Ovary (tissue), 9 donors: ENCODE results near the gene F2RL3. TPM values are rescaled to one million over a fixed set of nuclear protein-coding genes. Genes with fewer than 3 reads are reported as not detected.

Experiments used
- DNase-seq, 5 donors: peaks; one replicate each; pipeline ENCODE4 v3.0.0-alpha.2; 2019 to 2020
- H3K27ac ChIP-seq, 2 donors: fragments of 200-600 bp; one replicate each; pipeline versions ENCODE4 v1.5.1 to v1.8.0; 2019 to 2022
- H3K27me3 ChIP-seq: fragments of 200-600 bp; one replicate; pipeline ENCODE4 v1.8.0; 2022
- H3K36me3 ChIP-seq: fragments of 200-600 bp; sonication (generic); one replicate; pipeline ENCODE4 v1.5.1; 2019
- H3K4me1 ChIP-seq: one replicate; pipeline ENCODE4 v1.8.1; 2013; ENCODE audit warnings: mild to moderate bottlenecking, moderate library complexity; ENCODE audit not compliant: insufficient read depth
- H3K4me3 ChIP-seq: fragments of 200-600 bp; sonication (generic); one replicate; pipeline ENCODE4 v1.5.1; 2017
- H3K9me3 ChIP-seq, 2 donors: fragments of 200-600 bp in 1 of 2; sonication (generic) in 1 of 2; one replicate each; pipeline versions ENCODE4 v1.5.1 to v1.8.1; 2013 to 2019; ENCODE audit warnings: mild to moderate bottlenecking in 1 of 2, moderate library complexity in 1 of 2
- EP300 ChIP-seq: sonication (generic); formaldehyde crosslinking; IDR thresholded peaks from one replicate; pipeline ENCODE4 v1.6.1; 2017; ENCODE audit warnings: antibody characterized with exemption
- POLR2A ChIP-seq: fragments of 450-650 bp; IDR thresholded peaks from one replicate; pipeline ENCODE4 v1.6.1; 2017; ENCODE audit warnings: antibody characterized with exemption, mild to moderate bottlenecking, moderate library complexity
- WGBS, 3 donors: extraction: QIAGEN DNeasy Blood & Tissue Kit in 1 of 3; methylation state at CpG; one replicate each; pipeline versions ENCODE4 v1.1.5 to v1.1.7; 2013 to 2017; 5-methylcytosine and 5-hydroxymethylcytosine counted together
- intact Hi-C, 4 donors: fragments of 100-400 bp; cut with DNase I; formaldehyde crosslinking; loops; one replicate each; pipeline versions ENCODE4 v1.11.0 to v1.15.1; 2022 to 2023
- polyA plus RNA-seq, 2 donors: library from polyadenylated mRNA; stranded (reverse); fragments of 200-250 nt in 1 of 2; fragments of 350-450 nt in 1 of 2; fragmentation: Illumina TruSeq in 1 of 2; extraction: RNeasy Lipid Tissue Mini Kit (QIAGEN cat#74804) in 1 of 2; gene quantifications; one replicate each; pipeline ENCODE4 v1.2.3, GENCODE V29; 2013 to 2014
- total RNA-seq, 7 donors: library from RNA; depleted of rRNA in 2 of 7; stranded (reverse); fragments of >200 nt in 2 of 7; fragmentation: NEBNext Ultra II Directional in 3 of 7; extraction: Animal tissue kit (Norgen Biotek cat#: 25700) in 3 of 7; gene quantifications; one replicate each; pipeline versions ENCODE4 v1.1.0 to v1.2.4, GENCODE V29; 2016 to 2023
- TF ChIP-seq, protein P1 (sequence below), 3 donors: fragments of 450-650 bp in 2 of 3; fragments of 200-600 bp in 1 of 3; IDR thresholded peaks; one replicate each; pipeline versions ENCODE4 v1.5.1 to v1.8.0; 2016 to 2022; ENCODE audit warnings: antibody characterized with exemption in 3 of 3, mild to moderate bottlenecking in 1 of 3
- donor health status: DM: no; HTN: no; CAD: no; lungs with moderate emphysema.
- donor health status: DM: no; HTN: no; CAD: no.
- donor health status: Bipolar disorder and iron deficiency.
- donor health status: DM: yes; HTN: yes; CAD: no.
- donor health status: DM: no; HTN: no; CAD: no.
- donor health status: DM: yes; HTN: yes; CAD: no.

The F2RL3 gene
- total and polyA plus RNA-seq, 9 donors: 0.08 to 5.4 (median 0.92) TPM

DNA sequence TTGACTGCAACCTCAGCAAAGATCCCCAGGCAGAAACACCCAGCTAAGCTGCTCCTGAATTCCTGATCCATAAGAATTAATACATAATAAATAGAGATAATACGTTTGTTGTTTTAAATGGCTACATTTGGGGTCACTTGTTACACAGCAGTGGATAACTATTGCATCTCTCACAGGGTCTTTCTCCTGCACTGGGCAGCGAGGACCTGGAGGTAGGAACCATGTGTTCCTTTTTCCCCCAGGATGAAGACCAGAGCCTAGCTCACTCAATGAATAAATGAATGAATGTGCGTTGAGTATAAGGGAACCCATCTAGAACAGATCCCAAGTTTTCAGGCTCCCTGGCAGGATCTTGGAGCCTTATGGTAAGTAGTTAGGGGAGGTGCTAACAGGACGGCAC, 30.7 kb downstream of the F2RL3 start:
- Histone ChIP-seq H3K9me3 (peaks cover 0 to under 1% of the 10 kb centered on the region in 2 donors), H3K36me3 (no peaks in the 10 kb centered on the region), H3K4me3 (no peak overlapping the region), H3K27me3 (no peaks in the 10 kb centered on the region), H3K27ac (no peak overlapping the region), H3K4me1 (no peaks in the 10 kb centered on the region)
- TF ChIP-seq, protein P1, sequence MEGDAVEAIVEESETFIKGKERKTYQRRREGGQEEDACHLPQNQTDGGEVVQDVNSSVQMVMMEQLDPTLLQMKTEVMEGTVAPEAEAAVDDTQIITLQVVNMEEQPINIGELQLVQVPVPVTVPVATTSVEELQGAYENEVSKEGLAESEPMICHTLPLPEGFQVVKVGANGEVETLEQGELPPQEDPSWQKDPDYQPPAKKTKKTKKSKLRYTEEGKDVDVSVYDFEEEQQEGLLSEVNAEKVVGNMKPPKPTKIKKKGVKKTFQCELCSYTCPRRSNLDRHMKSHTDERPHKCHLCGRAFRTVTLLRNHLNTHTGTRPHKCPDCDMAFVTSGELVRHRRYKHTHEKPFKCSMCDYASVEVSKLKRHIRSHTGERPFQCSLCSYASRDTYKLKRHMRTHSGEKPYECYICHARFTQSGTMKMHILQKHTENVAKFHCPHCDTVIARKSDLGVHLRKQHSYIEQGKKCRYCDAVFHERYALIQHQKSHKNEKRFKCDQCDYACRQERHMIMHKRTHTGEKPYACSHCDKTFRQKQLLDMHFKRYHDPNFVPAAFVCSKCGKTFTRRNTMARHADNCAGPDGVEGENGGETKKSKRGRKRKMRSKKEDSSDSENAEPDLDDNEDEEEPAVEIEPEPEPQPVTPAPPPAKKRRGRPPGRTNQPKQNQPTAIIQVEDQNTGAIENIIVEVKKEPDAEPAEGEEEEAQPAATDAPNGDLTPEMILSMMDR (IDR thresholded peaks at IDR 0.05): no peak
- TF ChIP-seq POLR2A (no peak), EP300 (no peak)
- 71 to 89% (median 87%) methylated on average over 4 of the region's 4 CpGs for WGBS, 3 donors
- intact Hi-C loops: no loop called here
- DNase-seq: no peak

DNA sequence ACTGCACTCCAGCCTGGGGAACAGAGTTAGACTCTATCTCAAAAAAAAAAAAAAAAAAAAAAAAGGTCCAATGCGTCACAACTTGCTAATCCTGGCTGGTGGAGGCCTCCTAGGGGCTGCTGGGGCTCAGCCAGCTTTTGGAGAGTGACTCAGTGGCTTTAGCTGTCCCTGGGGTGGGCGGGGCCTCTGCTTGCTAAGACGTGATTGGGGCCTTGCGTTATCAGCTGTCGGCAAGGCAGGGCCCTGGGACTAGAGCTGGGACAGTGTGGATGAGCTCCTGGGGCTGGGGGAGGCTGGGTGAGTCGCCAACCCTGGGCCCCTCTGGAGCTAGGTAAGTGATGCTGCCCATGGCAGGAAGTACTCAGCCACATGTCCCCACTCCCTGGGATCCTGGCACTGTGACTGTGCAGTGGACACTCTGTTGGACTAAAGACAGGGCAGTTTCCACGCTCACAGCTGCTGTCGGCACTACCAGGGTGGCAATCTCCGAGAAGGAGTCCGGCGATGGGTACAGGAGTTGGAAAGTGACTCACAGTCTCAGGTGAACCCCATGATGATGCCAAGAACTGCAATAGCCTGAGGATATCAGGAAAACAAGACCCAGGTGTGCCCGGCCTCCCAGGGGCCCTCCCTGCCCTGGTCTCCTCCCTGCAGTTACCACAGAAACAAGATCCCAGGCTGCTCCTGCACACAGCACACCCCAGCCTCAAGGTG, 32.2 kb downstream of the F2RL3 start:
- Histone ChIP-seq H3K27ac (no peak overlapping the region), H3K4me3 (no peak overlapping the region), H3K4me1 (no peaks in the 10 kb centered on the region), H3K36me3 (no peaks in the 10 kb centered on the region), H3K27me3 (no peaks in the 10 kb centered on the region), H3K9me3 (no peaks in the 10 kb centered on the region)
- WGBS, 3 donors: 68 to 79% (median 77%) methylated on average over 12 of the region's 12 CpGs
- no peak for DNase-seq
- TF ChIP-seq EP300 (no peak), POLR2A (no peak)
- TF ChIP-seq, protein P1 (IDR thresholded peaks at IDR 0.05): no peak
- intact Hi-C loops: no loop called here

DNA sequence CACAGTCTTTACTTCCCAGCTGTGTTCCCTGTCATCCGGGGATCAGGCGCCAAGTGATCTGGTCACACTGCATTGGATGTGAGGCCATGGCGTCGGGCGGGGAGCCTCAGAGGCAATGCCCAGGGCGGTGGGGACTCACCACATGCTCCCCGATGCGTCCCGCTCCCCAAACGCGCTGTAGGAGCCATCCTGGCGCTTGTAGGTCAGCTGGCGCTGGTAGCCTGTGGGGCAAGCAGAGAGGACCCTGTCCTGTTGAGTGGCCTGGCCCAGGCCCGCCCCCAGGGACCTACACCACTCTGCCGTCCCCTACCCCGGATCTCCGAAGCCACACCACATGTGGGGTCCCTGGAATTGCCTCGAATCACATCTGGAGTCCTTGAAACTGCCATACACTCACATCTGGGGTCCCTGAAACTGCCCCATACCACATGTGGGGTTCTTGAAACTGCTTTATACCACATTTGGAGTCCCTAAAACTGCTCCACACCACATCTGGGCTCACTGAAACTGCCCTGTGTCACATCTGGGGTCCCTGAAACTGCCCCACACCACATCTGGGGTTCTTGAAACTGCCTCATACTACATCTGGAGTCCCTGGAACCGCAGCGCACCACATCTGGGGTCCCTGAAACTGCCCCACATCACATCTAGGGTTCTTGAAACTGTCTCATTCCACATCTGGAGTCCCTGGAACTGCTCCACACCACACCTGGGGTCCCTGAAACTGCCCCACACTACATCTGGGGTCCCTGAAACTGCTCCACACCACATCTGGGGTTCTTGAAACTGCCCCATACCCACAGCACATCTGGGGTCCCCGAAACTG, 33.2 kb downstream of the F2RL3 start:
- 89 to 96% (median 90%) methylated on average over 21 of the region's 21 CpGs for WGBS, 3 donors
- no peak for DNase-seq
- TF ChIP-seq, protein P1 (IDR thresholded peaks at IDR 0.05): no peak
- TF ChIP-seq EP300 (no peak), POLR2A (no peak)
- no peaks in the 10 kb centered on the region for H3K9me3 ChIP-seq
- H3K36me3 ChIP-seq: no peaks in the 10 kb centered on the region
- intact Hi-C loops: no loop called here
- no peaks in the 10 kb centered on the region for H3K4me1 ChIP-seq
- no peaks in the 10 kb centered on the region for H3K27me3 ChIP-seq
- no peak overlapping the region for H3K27ac ChIP-seq
- no peak overlapping the region for H3K4me3 ChIP-seq

DNA sequence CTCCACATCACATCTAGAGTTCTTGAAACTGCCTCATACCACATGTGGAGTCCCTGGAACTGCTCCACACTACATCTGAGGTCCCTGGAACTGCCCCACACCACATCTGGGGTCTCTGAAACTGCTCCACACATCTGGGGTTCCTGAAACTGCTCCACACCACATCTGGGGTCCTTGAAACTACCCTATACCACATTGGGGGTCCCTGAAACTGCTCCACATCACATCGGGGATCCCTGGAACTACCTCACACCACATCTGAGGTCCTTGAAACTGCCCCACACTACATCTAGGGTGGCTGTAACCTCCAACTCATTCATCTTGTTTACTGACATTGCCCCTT, 33.8 kb downstream of the F2RL3 start:
- 76 to 90% (median 83%) methylated on average over 1 of the region's 1 CpG for WGBS, 3 donors
- H3K27me3 ChIP-seq: no peaks in the 10 kb centered on the region
- DNase-seq: no peak
- TF ChIP-seq, protein P1 (IDR thresholded peaks at IDR 0.05): no peak
- no peak for TF ChIP-seq EP300
- no peak for TF ChIP-seq POLR2A
- intact Hi-C loops: no loop called here
- H3K36me3 ChIP-seq: no peaks in the 10 kb centered on the region
- no peak overlapping the region for H3K27ac ChIP-seq
- H3K4me3 ChIP-seq: no peak overlapping the region
- no peaks in the 10 kb centered on the region for H3K9me3 ChIP-seq
- no peaks in the 10 kb centered on the region for H3K4me1 ChIP-seq
